GM19193 (cell line): Measurements from ENCODE around the gene PRKACB.

Experiments
- POLR2A ChIP-seq: IDR thresholded peaks from 4 replicates; pipeline ENCODE4 v1.6.1; 2011; ENCODE audit not compliant: insufficient read depth, insufficient read length; ENCODE audit errors: extremely low read depth

The PRKACB gene

GRCh38 chr1:84143796-84144565 is at the start of gene PRKACB:
Gene PRKACB (plus strand): TSS chr1:84144271. CDS start chr1:84144362, 91 bp downstream.
- no peak for TF ChIP-seq POLR2A

GRCh38 chr1:84095308-84095707 is 48.8 kb upstream of the PRKACB start:
- TF ChIP-seq POLR2A: no peak

- TF ChIP-seq POLR2A: no peak
Observed at GRCh38 chr1:84096176-84096575, 47.9 kb upstream of the PRKACB start.

- TF ChIP-seq POLR2A: no peak
Observed at GRCh38 chr1:84101204-84101603, 42.9 kb upstream of the PRKACB start.

- TF ChIP-seq POLR2A: no peak
Observed at GRCh38 chr1:84103197-84103992, 40.7 kb upstream of the PRKACB start.

GRCh38 chr1:84107955-84108354 is 36.1 kb upstream of the PRKACB start:
- TF ChIP-seq POLR2A: no peak

- no peak for TF ChIP-seq POLR2A
Observed at GRCh38 chr1:84108900-84109578, 35.0 kb upstream of the PRKACB start.

- no peak for TF ChIP-seq POLR2A
Observed at GRCh38 chr1:84110629-84111028, 33.4 kb upstream of the PRKACB start.

- no peak for TF ChIP-seq POLR2A
Observed at GRCh38 chr1:84116558-84116957, 27.5 kb upstream of the PRKACB start.

- TF ChIP-seq POLR2A: no peak
Observed at GRCh38 chr1:84117868-84118267, 26.2 kb upstream of the PRKACB start.

- TF ChIP-seq POLR2A: no peak
Observed at GRCh38 chr1:84121360-84121759, 22.7 kb upstream of the PRKACB start.

- TF ChIP-seq POLR2A: no peak
Observed at GRCh38 chr1:84122780-84123382, 21.2 kb upstream of the PRKACB start.

- no peak for TF ChIP-seq POLR2A
Observed at GRCh38 chr1:84133479-84133878, 10.6 kb upstream of the PRKACB start.

GRCh38 chr1:84135341-84135740 is 8.7 kb upstream of the PRKACB start:
- TF ChIP-seq POLR2A: no peak

- TF ChIP-seq POLR2A: no peak
Observed at GRCh38 chr1:84141182-84142003, 2.7 kb upstream of the PRKACB start.

- no peak for TF ChIP-seq POLR2A
Observed at GRCh38 chr1:84145068-84145467, 997 bp downstream of the PRKACB start.
